Hepatocyte (in vitro differentiated cells): ENCODE data around the gene INSL3.

Experiments
- CTCF ChIP-seq: fragments of 200-600 bp; sonication (generic); IDR thresholded peaks from 2 replicates; pipeline ENCODE4 v1.5.1; 2016; ENCODE audit warnings: antibody characterized with exemption, mild to moderate bottlenecking; ENCODE audit not compliant: poor library complexity
- EZH2phosphoT487 ChIP-seq: fragments of 200-600 bp; sonication (generic); IDR thresholded peaks from one replicate; pipeline ENCODE4 v1.6.1; 2018; ENCODE audit warnings: antibody characterized with exemption, mild to moderate bottlenecking, low read depth, moderate library complexity; ENCODE audit not compliant: unreplicated experiment, severe bottlenecking

GRCh38 chr19:17806945-17807344 is 14.4 kb downstream of the INSL3 start:
- TF ChIP-seq CTCF (no peak), EZH2phosphoT487 (no peak)
